22Rv1 (cell line): ENCODE data around the gene RAE1.

Experiments used
- ZFX ChIP-seq: fragments of 450-650 bp; IDR thresholded peaks from 2 replicates; pipeline ENCODE4 v1.6.1; 2017; ENCODE audit warnings: antibody characterized with exemption, borderline replicate concordance
- TF ChIP-seq, protein P1 (sequence below): fragments of 450-650 bp; IDR thresholded peaks from 2 replicates; pipeline ENCODE4 v1.5.1; 2017; ENCODE audit warnings: mild to moderate bottlenecking

DNA sequence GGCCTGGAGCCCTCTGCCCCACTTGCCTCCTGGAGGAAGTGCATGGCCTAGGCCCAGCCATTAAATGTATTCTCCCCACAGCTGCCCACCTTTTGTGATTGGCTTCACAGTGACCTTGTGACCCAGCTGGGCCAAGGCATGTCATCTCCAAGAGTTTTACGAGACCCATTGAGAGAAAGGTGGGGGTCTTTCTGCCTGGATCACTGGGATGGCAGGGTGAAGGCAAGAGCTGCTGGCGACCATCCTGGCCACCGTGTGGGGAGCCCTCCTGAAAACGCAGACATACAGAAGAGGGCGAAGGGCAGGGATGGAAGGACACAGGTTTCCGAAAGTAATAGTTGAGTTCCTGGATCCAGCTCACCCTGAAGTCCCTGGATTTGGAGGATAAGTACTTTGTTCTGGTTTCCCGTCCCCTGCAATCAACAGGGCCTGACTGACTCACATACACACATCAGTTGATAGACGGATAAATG is 33.7 kb upstream of the RAE1 start:
- TF ChIP-seq, protein P1, sequence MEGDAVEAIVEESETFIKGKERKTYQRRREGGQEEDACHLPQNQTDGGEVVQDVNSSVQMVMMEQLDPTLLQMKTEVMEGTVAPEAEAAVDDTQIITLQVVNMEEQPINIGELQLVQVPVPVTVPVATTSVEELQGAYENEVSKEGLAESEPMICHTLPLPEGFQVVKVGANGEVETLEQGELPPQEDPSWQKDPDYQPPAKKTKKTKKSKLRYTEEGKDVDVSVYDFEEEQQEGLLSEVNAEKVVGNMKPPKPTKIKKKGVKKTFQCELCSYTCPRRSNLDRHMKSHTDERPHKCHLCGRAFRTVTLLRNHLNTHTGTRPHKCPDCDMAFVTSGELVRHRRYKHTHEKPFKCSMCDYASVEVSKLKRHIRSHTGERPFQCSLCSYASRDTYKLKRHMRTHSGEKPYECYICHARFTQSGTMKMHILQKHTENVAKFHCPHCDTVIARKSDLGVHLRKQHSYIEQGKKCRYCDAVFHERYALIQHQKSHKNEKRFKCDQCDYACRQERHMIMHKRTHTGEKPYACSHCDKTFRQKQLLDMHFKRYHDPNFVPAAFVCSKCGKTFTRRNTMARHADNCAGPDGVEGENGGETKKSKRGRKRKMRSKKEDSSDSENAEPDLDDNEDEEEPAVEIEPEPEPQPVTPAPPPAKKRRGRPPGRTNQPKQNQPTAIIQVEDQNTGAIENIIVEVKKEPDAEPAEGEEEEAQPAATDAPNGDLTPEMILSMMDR = no peak
- TF ChIP-seq ZFX = no peak
